Calu3 (cell line): ENCODE data around the gene CRYBG1. TPM values are rescaled to one million over a fixed set of nuclear protein-coding genes. Genes with fewer than 3 reads are reported as not detected.

Experiments
- BruUV-seq: library from RNA; stranded (reverse); fragments of 400-500 nt; replicated peaks from 2 replicates; lab custom pipeline; 2021; lab: Mats Ljungman, UMichigan
- CTCF ChIA-PET: fragments of 300-600 bp; sonication (Branson Sonifier 250); formaldehyde crosslinking; loops from one replicate; lab custom pipeline; 2022; ENCODE audit warnings: antibody characterized with exemption; lab: Charles Lee
- DNase-seq: peaks from one replicate; pipeline ENCODE4 v3.0.0; 2022
- H3K27ac Mint-ChIP-seq: one replicate; pipeline ENCODE4 v1.8.0; 2022; ENCODE audit warnings: mixed read lengths; ENCODE audit not compliant: unreplicated experiment
- H3K27me3 Mint-ChIP-seq: one replicate; pipeline ENCODE4 v1.8.0; 2022; ENCODE audit warnings: mixed read lengths; ENCODE audit not compliant: unreplicated experiment
- H3K36me3 Mint-ChIP-seq: one replicate; pipeline ENCODE4 v1.8.0; 2022; ENCODE audit warnings: mild to moderate bottlenecking, moderate library complexity, mixed read lengths; ENCODE audit not compliant: insufficient read depth, unreplicated experiment
- H3K4me1 Mint-ChIP-seq: one replicate; pipeline ENCODE4 v1.8.0; 2022; ENCODE audit warnings: mild to moderate bottlenecking, low read depth, mixed read lengths; ENCODE audit not compliant: unreplicated experiment
- H3K4me3 Mint-ChIP-seq: one replicate; pipeline ENCODE4 v1.8.0; 2022; ENCODE audit warnings: mild to moderate bottlenecking, low read depth, moderate library complexity, mixed read lengths; ENCODE audit not compliant: unreplicated experiment
- H3K9me3 Mint-ChIP-seq: one replicate; pipeline ENCODE4 v1.8.0; 2022; ENCODE audit warnings: low read depth, mixed read lengths; ENCODE audit not compliant: unreplicated experiment
- intact Hi-C: fragments of 100-400 bp; cut with micrococcal nuclease; formaldehyde crosslinking; loops from one replicate; pipeline ENCODE4 v1.10.0; 2022; ENCODE audit not compliant: unreplicated experiment
- total RNA-seq: library from RNA; stranded (reverse); gene quantifications from 2 replicates; pipeline ENCODE4 v1.2.3, GENCODE V29; 2022
- TF ChIP-seq, protein P1 (sequence below): fragments of 200-600 bp; IDR thresholded peaks from one replicate; pipeline ENCODE4 v1.8.0; 2022; ENCODE audit warnings: antibody characterized with exemption; ENCODE audit not compliant: unreplicated experiment

The CRYBG1 gene
- total RNA-seq, 1 experiment from 2014 or later, result 40.7 TPM

DNA sequence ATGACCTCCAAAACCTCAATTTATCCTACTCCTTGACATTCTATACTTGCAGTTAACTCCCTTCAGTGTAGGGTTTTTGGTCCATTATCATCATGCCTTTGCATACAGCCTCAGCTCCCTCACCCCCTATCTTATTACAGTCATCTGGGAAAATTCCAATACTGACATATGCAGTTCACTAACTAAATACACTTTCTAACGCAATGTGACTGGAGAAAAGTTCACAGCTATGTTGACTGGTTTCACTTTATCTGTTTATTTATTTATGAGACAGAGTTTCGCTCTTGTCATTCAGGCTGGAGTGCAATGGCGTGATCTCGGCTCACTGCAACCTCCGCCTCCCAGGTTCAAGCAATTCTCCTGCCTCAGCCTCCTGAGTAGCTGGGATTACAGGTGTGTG, 64.9 kb downstream of the CRYBG1 start:
- TF ChIP-seq, protein P1, sequence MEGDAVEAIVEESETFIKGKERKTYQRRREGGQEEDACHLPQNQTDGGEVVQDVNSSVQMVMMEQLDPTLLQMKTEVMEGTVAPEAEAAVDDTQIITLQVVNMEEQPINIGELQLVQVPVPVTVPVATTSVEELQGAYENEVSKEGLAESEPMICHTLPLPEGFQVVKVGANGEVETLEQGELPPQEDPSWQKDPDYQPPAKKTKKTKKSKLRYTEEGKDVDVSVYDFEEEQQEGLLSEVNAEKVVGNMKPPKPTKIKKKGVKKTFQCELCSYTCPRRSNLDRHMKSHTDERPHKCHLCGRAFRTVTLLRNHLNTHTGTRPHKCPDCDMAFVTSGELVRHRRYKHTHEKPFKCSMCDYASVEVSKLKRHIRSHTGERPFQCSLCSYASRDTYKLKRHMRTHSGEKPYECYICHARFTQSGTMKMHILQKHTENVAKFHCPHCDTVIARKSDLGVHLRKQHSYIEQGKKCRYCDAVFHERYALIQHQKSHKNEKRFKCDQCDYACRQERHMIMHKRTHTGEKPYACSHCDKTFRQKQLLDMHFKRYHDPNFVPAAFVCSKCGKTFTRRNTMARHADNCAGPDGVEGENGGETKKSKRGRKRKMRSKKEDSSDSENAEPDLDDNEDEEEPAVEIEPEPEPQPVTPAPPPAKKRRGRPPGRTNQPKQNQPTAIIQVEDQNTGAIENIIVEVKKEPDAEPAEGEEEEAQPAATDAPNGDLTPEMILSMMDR, result no peak
- no peaks in the 10 kb centered on the region for H3K36me3 Mint-ChIP-seq
- H3K4me1 Mint-ChIP-seq, result no peaks in the 10 kb centered on the region
- no peak for DNase-seq
- no TSS peak for BruUV-seq
- no peaks in the 10 kb centered on the region for H3K27me3 Mint-ChIP-seq
- H3K9me3 Mint-ChIP-seq, result no peaks in the 10 kb centered on the region
- CTCF ChIA-PET, result no interaction called here
- H3K4me3 Mint-ChIP-seq, result no peak overlapping the region
- intact Hi-C loops, result no loop called here
- H3K27ac Mint-ChIP-seq, result no peak overlapping the region

DNA sequence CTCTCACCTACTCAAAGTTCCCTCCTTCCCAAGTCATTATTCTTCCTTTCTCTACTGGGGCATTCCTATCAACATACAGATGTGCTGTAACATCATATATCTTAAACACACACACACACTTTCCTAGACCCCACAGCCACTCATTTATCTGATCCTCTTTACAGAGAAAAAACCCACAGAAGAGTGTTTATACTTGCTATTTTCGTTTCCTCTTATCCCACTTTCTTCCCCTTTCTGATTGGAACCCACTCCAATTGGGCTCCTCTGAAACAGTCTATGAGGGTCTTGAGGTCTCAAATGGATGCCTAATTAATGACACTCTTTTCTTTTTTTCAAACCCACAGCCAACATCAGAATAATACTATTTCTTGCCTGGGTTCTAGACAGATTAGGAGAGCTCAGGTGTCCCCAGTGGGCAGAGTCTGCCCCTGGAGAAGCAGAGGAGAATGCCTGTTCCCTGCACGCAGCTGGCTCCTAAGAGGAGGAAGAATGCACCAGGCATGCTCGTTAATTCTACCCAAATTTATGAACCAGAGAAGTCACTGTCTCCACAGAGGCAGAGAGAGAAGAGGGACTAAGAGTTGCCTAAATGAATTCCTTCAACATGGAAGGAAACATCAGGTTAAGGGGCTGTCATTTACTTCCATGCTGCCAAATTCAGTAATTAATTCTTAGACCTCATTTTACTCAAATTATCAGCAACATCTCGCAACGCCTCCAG, 65.9 kb downstream of the CRYBG1 start:
- DNase-seq, result no peak
- no peak overlapping the region for H3K27ac Mint-ChIP-seq
- no peaks in the 10 kb centered on the region for H3K4me1 Mint-ChIP-seq
- no peaks in the 10 kb centered on the region for H3K9me3 Mint-ChIP-seq
- H3K4me3 Mint-ChIP-seq, result no peak overlapping the region
- TF ChIP-seq, protein P1, result no peak
- no peaks in the 10 kb centered on the region for H3K27me3 Mint-ChIP-seq
- intact Hi-C loops, result no loop called here
- no TSS peak for BruUV-seq
- CTCF ChIA-PET, result no interaction called here
- no peaks in the 10 kb centered on the region for H3K36me3 Mint-ChIP-seq

DNA sequence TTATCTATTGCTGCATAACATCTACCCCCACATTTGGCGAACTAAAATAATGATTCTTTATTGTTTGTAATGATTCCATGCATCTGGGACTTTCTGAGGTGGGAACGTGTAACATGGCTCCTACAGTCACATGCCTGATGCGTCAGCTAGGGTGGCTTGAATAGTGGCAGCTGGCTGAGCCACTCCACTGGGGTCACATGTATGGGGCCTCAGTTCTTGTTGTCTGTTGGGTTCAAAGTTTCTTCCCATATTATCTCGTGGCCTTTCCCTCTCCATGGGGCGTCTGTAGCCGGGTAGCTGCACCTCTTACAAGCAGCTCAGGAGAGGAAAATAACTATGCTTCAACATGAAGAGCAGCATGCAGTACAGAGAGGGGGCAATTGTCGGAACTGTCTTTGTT, 69.9 kb downstream of the CRYBG1 start:
- BruUV-seq, result no TSS peak
- H3K27me3 Mint-ChIP-seq, result no peaks in the 10 kb centered on the region
- H3K27ac Mint-ChIP-seq, result no peak overlapping the region
- intact Hi-C loops, result no loop called here
- TF ChIP-seq, protein P1, result no peak
- H3K9me3 Mint-ChIP-seq, result no peaks in the 10 kb centered on the region
- no peaks in the 10 kb centered on the region for H3K4me1 Mint-ChIP-seq
- CTCF ChIA-PET, result no interaction called here
- no peak overlapping the region for H3K4me3 Mint-ChIP-seq
- DNase-seq, result no peak
- H3K36me3 Mint-ChIP-seq, result no peaks in the 10 kb centered on the region

DNA sequence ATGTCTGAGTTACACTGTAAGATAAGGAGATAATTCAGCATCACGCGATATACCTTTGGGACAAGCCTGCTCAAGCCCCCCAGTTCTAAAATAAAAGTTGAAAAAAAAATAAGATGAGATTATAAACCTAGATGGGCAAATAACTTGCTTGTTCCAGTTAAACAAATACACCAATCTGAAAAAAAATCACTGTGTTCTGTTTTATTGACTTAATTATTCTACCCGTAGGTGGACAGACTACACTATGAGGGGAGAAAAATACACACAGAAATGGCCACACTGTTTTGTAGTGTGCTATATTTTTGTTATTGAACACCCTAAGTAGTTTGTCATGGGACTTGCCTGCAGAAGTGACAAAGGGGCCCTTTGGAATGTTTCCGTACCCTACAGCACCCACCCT, 70.9 kb downstream of the CRYBG1 start:
- no peaks in the 10 kb centered on the region for H3K27me3 Mint-ChIP-seq
- H3K9me3 Mint-ChIP-seq, result no peaks in the 10 kb centered on the region
- H3K4me1 Mint-ChIP-seq, result no peaks in the 10 kb centered on the region
- no peaks in the 10 kb centered on the region for H3K36me3 Mint-ChIP-seq
- no peak overlapping the region for H3K27ac Mint-ChIP-seq
- CTCF ChIA-PET, result interaction anchor here (0.6 kb wide), 1 partner anchor 16 kb away, joined by 3 read pairs; no protein-coding TSS in a partner anchor
- no TSS peak for BruUV-seq
- no peak for DNase-seq
- H3K4me3 Mint-ChIP-seq, result no peak overlapping the region
- TF ChIP-seq, protein P1, result no peak
- intact Hi-C loops, result no loop called here
